Mesodermal cell (in vitro differentiated cells): ENCODE measurements around the gene SH2B2.

Source experiments
- H3K27ac ChIP-seq: 2 replicates; pipeline ENCODE4 v1.7.0; 2013; ENCODE audit warnings: mild to moderate bottlenecking, low read depth, low read length, moderate library complexity; ENCODE audit not compliant: severe bottlenecking
- H3K36me3 ChIP-seq: 2 replicates; pipeline ENCODE4 v1.7.1; 2013; ENCODE audit warnings: mild to moderate bottlenecking, low read length, moderate library complexity; ENCODE audit not compliant: control insufficient read depth, insufficient read depth
- H3K4me1 ChIP-seq: one replicate; pipeline ENCODE4 v1.7.1; 2013; ENCODE audit warnings: mild to moderate bottlenecking, low read length; ENCODE audit not compliant: insufficient read depth, control insufficient read depth, poor library complexity, severe bottlenecking
- H3K4me3 ChIP-seq: 2 replicates; pipeline ENCODE4 v1.7.0; 2013; ENCODE audit warnings: low read length, control low read depth, mild to moderate bottlenecking; ENCODE audit not compliant: insufficient read depth, poor library complexity, severe bottlenecking; ENCODE audit errors: extremely low read depth
- H3K9me3 ChIP-seq: 2 replicates; pipeline ENCODE4 v1.7.1; 2013; ENCODE audit warnings: mild to moderate bottlenecking, low read length, moderate library complexity; ENCODE audit not compliant: control insufficient read depth
- WGBS, 2 experiments: methylation state at CpG; one replicate each; pipeline ENCODE4 v1.1.5; 2013; ENCODE audit warnings: missing lambda C conversion rate in 2 of 2; ENCODE audit not compliant: insufficient coverage in 2 of 2; 5-methylcytosine and 5-hydroxymethylcytosine counted together

SH2B2 gene

GRCh38 chr7:102253973-102254370 lies 32.7 kb upstream of the SH2B2 start:
- H3K27ac ChIP-seq = no peak overlapping the region

GRCh38 chr7:102254521-102254920 lies 32.1 kb upstream of the SH2B2 start:
- H3K4me3 ChIP-seq = no peak overlapping the region
- no peaks in the 10 kb centered on the region for H3K4me1 ChIP-seq
- no peak overlapping the region for H3K27ac ChIP-seq
- peaks cover 22% of the 10 kb centered on the region for H3K36me3 ChIP-seq
- WGBS, 2 experiments = 86 to 97% methylated on average over 6 to 8 of the region's 8 CpGs
- H3K9me3 ChIP-seq = no peaks in the 10 kb centered on the region

More at GRCh38 chr7:102253973-102254370, 32.7 kb upstream of the SH2B2 start:
- Histone ChIP-seq H3K4me1 (no peaks in the 10 kb centered on the region), H3K4me3 (no peak overlapping the region), H3K9me3 (no peaks in the 10 kb centered on the region), H3K36me3 (peaks cover 26% of the 10 kb centered on the region)
- WGBS, 2 experiments = 91 to 92% methylated on average over 12 to 13 of the region's 13 CpGs

DNA sequence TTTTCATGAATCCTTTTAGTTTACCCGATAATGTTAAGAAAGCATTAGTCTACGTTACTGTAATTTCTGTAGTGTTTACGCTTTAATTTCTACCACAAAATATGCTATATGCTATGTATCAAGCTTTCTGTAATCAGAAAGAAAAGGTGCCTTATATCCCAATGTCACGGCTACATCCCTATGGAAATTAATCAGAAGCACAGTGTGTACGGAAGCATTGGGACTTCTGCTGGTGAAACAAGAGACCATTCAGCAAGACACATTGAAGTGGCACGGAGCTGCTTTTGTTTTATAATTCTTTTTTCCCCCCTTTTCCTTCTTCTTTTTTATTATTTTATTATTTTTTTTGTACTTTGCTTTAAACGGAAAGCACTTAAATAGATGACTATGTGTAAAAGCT lies 31.2 kb upstream of the SH2B2 start:
- Histone ChIP-seq H3K4me3 (no peak overlapping the region), H3K36me3 (peaks cover 13% of the 10 kb centered on the region), H3K4me1 (no peaks in the 10 kb centered on the region), H3K9me3 (no peaks in the 10 kb centered on the region), H3K27ac (no peak overlapping the region)
- WGBS, 2 experiments = 94% methylated on average over 2 of the region's 7 CpGs; no CpG with 5 or more reads in 1 of the 2 experiments

DNA sequence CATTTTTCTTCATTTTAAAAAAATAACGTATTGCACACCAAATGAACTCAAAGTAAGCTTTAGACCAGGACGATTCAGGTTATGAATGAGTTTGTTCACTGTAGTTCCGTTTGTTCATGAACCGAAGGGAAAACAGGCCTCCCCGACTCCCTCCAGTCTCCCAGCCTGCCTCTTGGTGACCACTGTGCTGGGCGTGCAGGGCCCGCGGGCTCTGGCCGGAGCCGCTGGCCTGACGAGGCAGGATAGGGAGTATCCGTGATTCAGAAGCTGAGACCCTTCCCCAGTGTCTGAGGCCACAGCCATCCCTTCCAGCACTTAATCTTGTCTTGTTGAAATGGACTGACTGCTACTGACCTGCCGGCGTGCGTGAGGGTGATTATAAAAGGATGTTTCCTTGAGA lies 30.8 kb upstream of the SH2B2 start:
- peaks cover 12% of the 10 kb centered on the region for H3K36me3 ChIP-seq
- H3K9me3 ChIP-seq = no peaks in the 10 kb centered on the region
- H3K4me3 ChIP-seq = no peak overlapping the region
- H3K4me1 ChIP-seq = no peaks in the 10 kb centered on the region
- WGBS, 2 experiments = 87 to 98% methylated on average over 10 to 12 of the region's 15 CpGs
- no peak overlapping the region for H3K27ac ChIP-seq

DNA sequence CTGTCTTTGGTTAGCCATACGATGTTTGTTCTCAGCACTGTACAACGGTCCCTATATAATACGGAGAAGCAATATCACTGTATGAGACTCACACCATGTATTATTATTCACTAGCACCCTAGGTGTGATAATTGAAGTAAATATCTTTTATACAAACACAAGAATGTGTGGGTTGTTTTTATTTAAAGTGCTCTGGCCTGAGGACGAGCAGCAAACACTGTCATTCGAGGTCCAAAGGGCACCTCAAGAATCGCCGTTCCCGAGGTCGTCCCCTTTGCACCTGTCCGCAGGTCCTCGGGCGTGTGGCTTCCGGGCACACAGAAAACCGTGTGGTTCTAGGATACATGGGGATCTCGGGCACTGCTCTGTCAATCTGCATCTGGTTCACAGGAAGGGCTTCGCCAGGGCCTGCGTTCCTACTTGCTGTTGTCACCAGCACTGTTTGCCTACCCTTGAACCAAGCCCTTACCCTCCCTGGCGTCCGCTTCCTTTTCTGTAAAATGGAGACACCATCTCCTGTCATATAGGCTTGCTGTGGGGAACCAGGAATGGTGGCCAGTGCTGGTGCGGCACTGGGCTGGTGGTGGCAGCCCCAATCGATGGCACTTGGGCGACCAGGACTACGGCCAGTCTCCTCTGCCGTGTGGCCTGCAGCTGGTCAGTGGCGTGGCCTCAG lies 28.5 kb upstream of the SH2B2 start:
- Histone ChIP-seq H3K4me3 (no peak overlapping the region), H3K36me3 (peaks cover 9% of the 10 kb centered on the region), H3K27ac (no peak overlapping the region), H3K9me3 (no peaks in the 10 kb centered on the region), H3K4me1 (no peaks in the 10 kb centered on the region)
- 90 to 92% methylated on average over 21 to 23 of the region's 25 CpGs for WGBS, 2 experiments

- WGBS, 2 experiments = 85 to 94% methylated on average over 6 to 8 of the region's 12 CpGs
- Histone ChIP-seq H3K27ac (no peak overlapping the region), H3K4me1 (no peaks in the 10 kb centered on the region), H3K4me3 (no peak overlapping the region), H3K36me3 (peaks cover 4% of the 10 kb centered on the region), H3K9me3 (no peaks in the 10 kb centered on the region)
Measured at GRCh38 chr7:102258749-102259107, 27.9 kb upstream of the SH2B2 start.

DNA sequence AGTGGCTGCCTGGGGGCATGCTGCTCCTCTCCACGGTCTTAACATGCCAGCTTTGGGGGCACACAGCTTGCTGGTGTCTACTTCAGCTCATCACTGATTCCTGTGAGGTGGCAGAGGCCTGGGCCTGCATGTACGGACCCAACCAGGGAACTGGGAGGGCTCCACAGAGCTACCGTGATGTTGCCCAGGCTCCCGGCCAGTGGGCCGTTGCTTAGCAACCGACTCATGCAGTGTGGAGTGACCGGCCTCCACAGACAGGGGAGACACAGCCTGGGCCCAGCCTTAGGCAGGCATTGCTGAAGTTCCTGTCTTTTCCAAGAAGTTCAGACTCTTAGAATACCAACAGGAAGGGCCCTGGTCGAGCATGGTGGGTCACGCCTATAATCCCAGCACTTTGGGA lies 25.8 kb upstream of the SH2B2 start:
- no peak overlapping the region for H3K27ac ChIP-seq
- no peaks in the 10 kb centered on the region for H3K36me3 ChIP-seq
- peaks cover 4% of the 10 kb centered on the region for H3K4me1 ChIP-seq
- no peaks in the 10 kb centered on the region for H3K9me3 ChIP-seq
- H3K4me3 ChIP-seq = no peak overlapping the region
- WGBS, 2 experiments = 76 to 79% methylated on average over 7 to 9 of the region's 9 CpGs

- H3K27ac ChIP-seq = no peak overlapping the region
- H3K9me3 ChIP-seq = no peaks in the 10 kb centered on the region
- WGBS, 2 experiments = 95 to 99% methylated on average over 8 of the region's 9 CpGs
Measured at GRCh38 chr7:102261451-102261850, 25.2 kb upstream of the SH2B2 start.

GRCh38 chr7:102262546-102262945 lies 24.1 kb upstream of the SH2B2 start:
- no peaks in the 10 kb centered on the region for H3K9me3 ChIP-seq
- H3K4me3 ChIP-seq = no peak overlapping the region
- peaks cover 4% of the 10 kb centered on the region for H3K4me1 ChIP-seq
- H3K36me3 ChIP-seq = no peaks in the 10 kb centered on the region
- no peak overlapping the region for H3K27ac ChIP-seq
- 95 to 97% methylated on average over 10 to 12 of the region's 13 CpGs for WGBS, 2 experiments

More at GRCh38 chr7:102261451-102261850, 25.2 kb upstream of the SH2B2 start:
- Histone ChIP-seq H3K4me3 (no peak overlapping the region), H3K4me1 (peaks cover 4% of the 10 kb centered on the region), H3K36me3 (no peaks in the 10 kb centered on the region)

GRCh38 chr7:102264367-102264891 lies 22.2 kb upstream of the SH2B2 start:
- Histone ChIP-seq H3K27ac (peak overlapping the region; percentile 29), H3K4me1 (peaks cover 4% of the 10 kb centered on the region), H3K9me3 (no peaks in the 10 kb centered on the region), H3K4me3 (no peak overlapping the region), H3K36me3 (no peaks in the 10 kb centered on the region)
- 89 to 95% methylated on average over 12 to 13 of the region's 13 CpGs for WGBS, 2 experiments

GRCh38 chr7:102266541-102266940 lies 20.1 kb upstream of the SH2B2 start:
- 92 to 95% methylated on average over 14 of the region's 14 CpGs for WGBS, 2 experiments
- H3K4me3 ChIP-seq = no peak overlapping the region
- H3K9me3 ChIP-seq = no peaks in the 10 kb centered on the region
- H3K4me1 ChIP-seq = peaks cover 4% of the 10 kb centered on the region
- H3K27ac ChIP-seq = no peak overlapping the region
- H3K36me3 ChIP-seq = no peaks in the 10 kb centered on the region
